NCI-H748 treated with DMSO at 0.1 percent for 48 hours (cell line): ENCODE measurements around the gene ARHGDIB.

Experiments used
- DNase-seq: peaks from one replicate; lab custom pipeline; 2025; lab: John Stamatoyannopoulos, UW

ARHGDIB gene

DNA sequence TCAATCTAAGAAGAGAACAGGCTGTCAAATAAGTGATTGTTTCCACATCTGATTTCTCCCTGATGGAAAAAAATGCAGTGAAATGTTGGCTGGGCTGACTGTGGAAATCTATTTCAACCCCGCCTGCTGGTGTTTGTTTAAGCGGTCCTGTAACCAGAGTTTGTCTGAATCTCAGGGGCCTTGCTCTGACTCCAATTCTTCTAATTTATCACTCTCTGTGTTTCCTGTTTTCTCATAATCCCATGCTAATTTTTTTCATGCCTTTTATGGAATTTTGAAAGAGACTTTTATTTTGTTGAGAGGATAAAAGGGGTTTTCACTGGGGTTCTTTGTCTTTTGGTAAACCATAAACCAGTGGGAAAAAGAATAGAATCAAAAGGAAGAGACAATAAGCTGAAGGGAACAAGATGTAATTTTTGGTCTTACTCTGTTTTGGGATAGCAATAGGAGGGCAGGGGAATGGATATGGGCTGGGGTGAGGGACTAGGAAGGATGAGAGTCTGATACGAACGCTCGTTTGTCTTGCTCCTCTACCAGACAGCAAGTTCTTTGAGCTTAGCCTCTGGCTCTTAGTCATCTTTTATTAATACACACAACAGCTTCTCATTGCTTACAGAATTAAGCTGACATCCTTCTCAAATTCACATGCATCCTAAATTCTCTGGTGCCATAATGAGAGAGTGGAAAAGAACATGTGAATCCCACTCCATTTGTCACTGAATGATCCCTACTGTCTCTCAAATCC is 67.7 kb downstream of the ARHGDIB start:
- no peak for DNase-seq

DNA sequence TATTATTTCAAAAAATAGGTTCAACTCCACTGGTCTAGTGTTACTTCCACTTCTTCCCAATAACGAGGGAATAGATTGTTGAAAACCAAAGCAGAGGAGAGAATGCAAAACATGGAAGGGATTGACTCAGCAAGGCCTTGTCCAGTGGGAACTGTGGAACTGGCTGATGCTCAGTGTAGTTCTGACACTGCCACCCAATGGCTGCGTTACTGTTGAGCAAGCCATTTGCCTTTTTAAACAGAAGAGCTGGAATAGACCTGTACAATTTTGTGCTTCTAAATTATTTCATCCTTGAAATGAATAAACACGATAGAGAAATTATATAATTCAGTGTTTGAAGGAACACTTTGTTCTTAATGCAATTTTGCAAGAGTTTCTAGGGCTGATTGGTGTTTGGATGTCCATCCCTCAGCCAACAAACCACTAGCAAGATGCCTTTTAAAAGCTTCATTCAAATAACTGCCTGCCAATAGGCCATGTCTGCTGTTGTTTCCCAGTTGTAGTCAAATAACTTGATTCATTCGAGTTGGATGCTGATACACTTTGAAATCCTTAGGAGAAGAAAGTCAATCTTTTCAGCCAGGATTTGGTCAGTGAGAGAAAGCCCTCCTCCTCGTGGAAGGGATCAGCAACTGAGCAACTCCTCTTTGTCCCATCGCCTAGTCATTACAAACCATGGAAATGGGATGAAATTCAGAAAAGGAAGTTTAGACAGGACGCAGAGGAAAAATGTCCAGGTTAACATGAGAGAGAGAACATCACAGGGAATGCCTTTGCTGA is 68.5 kb downstream of the ARHGDIB start:
- no peak for DNase-seq
